AG09319 (cell line): ENCODE measurements around the gene S100A14.

Experiments used
- DNase-seq: peaks from one replicate; pipeline ENCODE4 v3.0.0-alpha.2; 2010; ENCODE audit warnings: low read depth; ENCODE audit errors: extremely low read depth
- TF ChIP-seq, protein P1 (sequence below): IDR thresholded peaks from 2 replicates; pipeline ENCODE4 v1.5.1; 2011; ENCODE audit warnings: low read depth, mild to moderate bottlenecking, inconsistent platforms, low read length, moderate library complexity

The S100A14 gene

DNA sequence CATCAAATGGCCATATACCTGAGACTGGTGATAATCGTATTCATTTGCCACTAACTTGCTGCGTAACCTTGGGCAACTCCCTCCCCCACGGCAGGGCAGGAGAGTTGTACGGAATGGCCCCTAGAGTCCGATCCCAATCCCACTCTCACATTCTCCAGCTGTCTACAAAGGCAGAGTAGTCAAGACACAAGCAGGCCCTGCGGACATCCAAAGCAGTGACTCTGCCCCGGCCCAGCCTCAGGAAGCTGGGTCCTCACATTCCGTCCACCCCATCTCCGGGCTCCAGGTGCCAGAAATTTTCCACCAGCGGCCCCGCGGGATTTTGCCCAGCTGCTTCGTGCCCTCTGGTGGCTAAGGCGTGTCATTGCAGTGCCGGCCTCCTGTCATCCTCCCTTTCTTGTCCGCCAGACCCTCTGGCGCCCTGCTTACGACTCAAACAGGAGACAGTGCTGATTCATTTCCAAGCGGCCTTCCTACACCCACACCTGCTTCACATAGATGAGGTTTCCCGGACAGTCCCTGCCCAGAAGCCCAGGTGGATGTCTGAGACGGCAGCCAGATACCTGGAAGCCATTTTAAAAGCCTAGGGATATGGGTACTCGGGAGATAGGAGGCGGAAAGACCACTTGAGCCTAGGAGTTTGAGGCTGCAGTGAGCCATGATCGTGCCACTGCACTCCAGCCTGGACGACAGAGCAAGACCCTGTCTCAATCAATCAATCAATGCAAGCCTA, 47.6 kb downstream of the S100A14 start:
- TF ChIP-seq, protein P1, sequence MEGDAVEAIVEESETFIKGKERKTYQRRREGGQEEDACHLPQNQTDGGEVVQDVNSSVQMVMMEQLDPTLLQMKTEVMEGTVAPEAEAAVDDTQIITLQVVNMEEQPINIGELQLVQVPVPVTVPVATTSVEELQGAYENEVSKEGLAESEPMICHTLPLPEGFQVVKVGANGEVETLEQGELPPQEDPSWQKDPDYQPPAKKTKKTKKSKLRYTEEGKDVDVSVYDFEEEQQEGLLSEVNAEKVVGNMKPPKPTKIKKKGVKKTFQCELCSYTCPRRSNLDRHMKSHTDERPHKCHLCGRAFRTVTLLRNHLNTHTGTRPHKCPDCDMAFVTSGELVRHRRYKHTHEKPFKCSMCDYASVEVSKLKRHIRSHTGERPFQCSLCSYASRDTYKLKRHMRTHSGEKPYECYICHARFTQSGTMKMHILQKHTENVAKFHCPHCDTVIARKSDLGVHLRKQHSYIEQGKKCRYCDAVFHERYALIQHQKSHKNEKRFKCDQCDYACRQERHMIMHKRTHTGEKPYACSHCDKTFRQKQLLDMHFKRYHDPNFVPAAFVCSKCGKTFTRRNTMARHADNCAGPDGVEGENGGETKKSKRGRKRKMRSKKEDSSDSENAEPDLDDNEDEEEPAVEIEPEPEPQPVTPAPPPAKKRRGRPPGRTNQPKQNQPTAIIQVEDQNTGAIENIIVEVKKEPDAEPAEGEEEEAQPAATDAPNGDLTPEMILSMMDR: peak; percentile 98
- peak; percentile 55 for DNase-seq

DNA sequence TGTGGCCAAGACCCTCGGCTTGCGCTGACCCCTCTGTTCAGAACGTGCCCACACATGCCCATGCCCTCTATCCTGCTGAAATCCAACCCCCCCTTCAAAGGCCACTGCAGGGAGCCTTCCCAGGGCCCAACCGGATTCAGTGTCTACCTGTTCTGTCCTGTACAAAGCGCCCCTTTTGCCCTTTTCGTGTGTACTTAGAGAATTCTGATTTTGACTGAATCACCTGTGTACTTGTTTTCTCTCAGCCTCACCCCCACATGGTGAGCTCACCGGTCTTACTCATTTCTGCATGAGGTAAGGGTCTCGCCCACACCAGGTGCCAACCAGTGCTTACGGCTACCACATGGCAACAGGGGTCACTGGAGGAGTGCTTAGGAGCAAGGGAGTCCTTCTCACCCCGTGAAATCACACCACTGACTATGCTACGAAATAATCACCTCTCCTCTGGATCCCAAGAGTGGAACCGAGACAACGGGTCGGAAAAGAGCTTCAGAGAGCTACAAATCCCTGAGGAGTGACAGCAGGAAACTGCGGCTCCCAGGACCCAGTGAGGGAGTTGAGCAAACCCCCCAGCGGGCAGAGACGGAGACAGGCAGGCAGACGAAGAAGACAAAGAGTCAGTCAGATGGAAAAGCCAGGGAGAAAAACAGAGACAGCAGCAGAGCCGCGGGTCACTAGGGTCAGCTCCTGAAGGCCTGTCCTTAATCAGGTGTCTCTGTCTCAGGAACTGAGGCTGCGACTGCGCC, 48.3 kb downstream of the S100A14 start:
- DNase-seq: no peak
- TF ChIP-seq, protein P1: no peak

GRCh38 chr1:153566414-153567371, 49.4 kb downstream of the S100A14 start:
- DNase-seq: peak; percentile 98
- TF ChIP-seq, protein P1: no peak

DNA sequence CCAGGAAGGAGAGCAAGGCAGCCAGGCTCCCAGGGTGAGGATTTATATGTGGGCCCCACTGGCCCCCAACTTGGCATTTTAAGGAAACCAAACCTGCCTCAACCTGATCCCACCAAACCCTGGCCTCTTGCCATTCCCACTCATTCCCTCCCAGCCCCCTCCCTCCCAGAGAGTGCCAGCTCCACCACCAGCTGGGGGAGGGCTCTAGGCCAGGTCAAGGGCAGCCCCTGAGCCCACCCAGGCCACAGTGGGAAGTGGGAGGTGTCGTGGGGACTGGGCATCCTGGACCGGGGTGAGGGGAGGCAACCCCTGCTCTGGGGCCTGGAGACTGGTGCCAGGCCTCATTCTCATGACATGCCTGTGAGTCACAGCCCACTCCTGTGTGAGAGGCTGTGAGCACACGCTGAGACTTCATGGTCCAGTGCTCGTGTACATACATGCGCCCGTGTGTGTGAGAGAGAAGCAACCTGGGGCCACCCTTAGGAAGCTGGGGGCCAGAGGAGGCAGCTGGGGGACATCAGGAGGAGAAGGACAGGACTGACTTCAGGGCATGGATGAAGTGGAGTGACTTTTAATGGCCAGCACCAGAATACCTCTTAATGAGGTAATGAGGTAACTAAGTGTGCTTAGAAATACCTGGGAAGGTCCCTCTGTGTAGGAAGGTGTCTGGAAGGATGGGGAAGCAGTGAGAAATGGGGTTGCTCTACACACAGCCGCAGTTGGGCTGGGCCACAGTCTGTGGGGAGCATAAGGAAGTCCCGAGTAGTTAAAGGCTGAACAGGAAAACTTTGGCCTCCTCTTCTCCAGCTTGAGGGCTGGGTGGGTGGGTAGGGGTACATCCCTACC, 50.4 kb downstream of the S100A14 start, which contains the start of gene S100A2:
S100A2 (minus strand) TSS at position 316 of the 846 bp plus-strand sequence. CDS start 1,967 bp downstream, outside the sequence.
- TF ChIP-seq, protein P1: no peak
- peak; percentile 82 for DNase-seq
